AG04450 (cell line): ENCODE results near the gene UFM1. TPM values are rescaled to one million over a fixed set of nuclear protein-coding genes. Genes with fewer than 3 reads are reported as not detected.

Experiments
- CTCF ChIA-PET: fragments of 300-600, 350-600 bp; formaldehyde crosslinking; extraction: SDS; loops from one replicate; lab custom pipeline; 2022; ENCODE audit warnings: antibody characterized with exemption, inconsistent platforms; lab: Charles Lee
- POLR2A ChIA-PET: fragments of 350-600 bp; formaldehyde crosslinking; extraction: SDS; loops from one replicate; lab custom pipeline; 2021; ENCODE audit warnings: antibody characterized with exemption, inconsistent platforms; lab: Yijun Ruan, JAX
- DNase-seq: peaks from one replicate; pipeline ENCODE4 v3.0.0-alpha.2; 2011; ENCODE audit warnings: low read depth, low spot score
- H3K27ac ChIP-seq: one replicate; pipeline ENCODE4 v1.5.1; 2012; ENCODE audit warnings: low read depth, low read length, control low read depth
- H3K27me3 ChIP-seq: one replicate; pipeline ENCODE4 v1.6.0; 2012; ENCODE audit warnings: low read length; ENCODE audit not compliant: control insufficient read depth, insufficient read depth
- H3K4me3 ChIP-seq: 2 replicates; pipeline ENCODE4 v1.5.1; 2011; ENCODE audit warnings: mild to moderate bottlenecking, low read depth, low read length, control low read depth
- H3K9me3 ChIP-seq: 2 replicates; pipeline ENCODE4 v1.5.1; 2012; ENCODE audit warnings: low read length; ENCODE audit not compliant: control insufficient read depth, insufficient read depth
- CTCF ChIP-seq: IDR thresholded peaks from 2 replicates; pipeline ENCODE4 v1.5.1; 2011; ENCODE audit warnings: low read depth, low read length, control low read depth, inconsistent platforms
- polyA plus RNA-seq: library from polyadenylated mRNA; depleted of rRNA; stranded (reverse); fragments of >200 nt; gene quantifications from 2 replicates; pipeline ENCODE4 v1.2.3, GENCODE V29; 2011

Gene UFM1
- polyA plus RNA-seq, 1 experiment: 80.1 TPM

GRCh38 chr13:38338089-38338488, 11.6 kb upstream of the UFM1 start:
- ChIA-PET CTCF (no interaction called here), POLR2A (interaction anchor here (0.7 kb wide), 1 partner anchor 327 kb away, joined by 4 read pairs; no protein-coding TSS in a partner anchor)
- no peak for TF ChIP-seq CTCF
- Histone ChIP-seq H3K27me3 (no peaks in the 10 kb centered on the region), H3K9me3 (no peaks in the 10 kb centered on the region), H3K4me3 (no peak overlapping the region), H3K27ac (no peak overlapping the region)
- no peak for DNase-seq

- Histone ChIP-seq H3K4me3 (no peak overlapping the region), H3K27ac (no peak overlapping the region), H3K9me3 (no peaks in the 10 kb centered on the region), H3K27me3 (no peaks in the 10 kb centered on the region)
- no peak for DNase-seq
- ChIA-PET POLR2A (no interaction called here), CTCF (no interaction called here)
- TF ChIP-seq CTCF: no peak
Observed at GRCh38 chr13:38340624-38341023, 9.0 kb upstream of the UFM1 start.

GRCh38 chr13:38341149-38341692, 8.4 kb upstream of the UFM1 start:
- CTCF ChIA-PET: no interaction called here
- POLR2A ChIA-PET: no interaction called here
- DNase-seq: no peak
- H3K4me3 ChIP-seq: no peak overlapping the region
- no peak overlapping the region for H3K27ac ChIP-seq
- no peaks in the 10 kb centered on the region for H3K27me3 ChIP-seq
- TF ChIP-seq CTCF: no peak
- no peaks in the 10 kb centered on the region for H3K9me3 ChIP-seq

GRCh38 chr13:38346764-38347163, 2.9 kb upstream of the UFM1 start:
- CTCF ChIA-PET: no interaction called here
- POLR2A ChIA-PET: no interaction called here

GRCh38 chr13:38348861-38349389, 726 bp upstream of the UFM1 start:
- no peak for TF ChIP-seq CTCF
- peak overlapping the region; percentile 23 for H3K27ac ChIP-seq
- H3K9me3 ChIP-seq: no peaks in the 10 kb centered on the region
- H3K27me3 ChIP-seq: no peaks in the 10 kb centered on the region
- ChIA-PET CTCF (no interaction called here), POLR2A (no interaction called here)
- peak overlapping the region; percentile 91 for H3K4me3 ChIP-seq
- no peak for DNase-seq

More at GRCh38 chr13:38346764-38347163, 2.9 kb upstream of the UFM1 start:
- TF ChIP-seq CTCF: no peak
- DNase-seq: no peak
- Histone ChIP-seq H3K4me3 (no peak overlapping the region), H3K9me3 (no peaks in the 10 kb centered on the region), H3K27me3 (no peaks in the 10 kb centered on the region), H3K27ac (no peak overlapping the region)
